HepG2 (cell line): ENCODE results near the gene SUSD6. TPM values are rescaled to one million over a fixed set of nuclear protein-coding genes. Genes with fewer than 3 reads are reported as not detected.

Source experiments
- ATAC-seq: fragments of 200-7000 bp; cut with Tn5 transposase; 3 replicates; pipeline ENCODE4 v1.9.1; 2020; ENCODE audit warnings: mild to moderate bottlenecking, moderate library complexity
- BruUV-seq: library from RNA; stranded (reverse); fragments of 400-500 nt; replicated peaks from 2 replicates; lab custom pipeline; 2021; lab: Mats Ljungman, UMichigan
- CTCF ChIA-PET: fragments of 300-600 bp; formaldehyde crosslinking; extraction: SDS; loops from one replicate; lab custom pipeline; 2021; ENCODE audit warnings: low total read pairs, inconsistent platforms, low intra/inter-chr PET ratio; lab: Yijun Ruan, JAX
- POLR2A ChIA-PET: fragments of 350-600 bp; sonication (Branson Sonifier 250); formaldehyde crosslinking; loops from one replicate; lab custom pipeline; 2020; ENCODE audit warnings: antibody characterized with exemption, inconsistent platforms; lab: Yijun Ruan, JAX
- DNase-seq: peaks from one replicate; pipeline ENCODE4 v3.0.0-alpha.2; 2015; ENCODE audit warnings: low spot score
- FAIRE-seq: peaks from 3 replicates; lab custom pipeline; 2011; peaks lifted over from hg19 to GRCh38; lab: Jason Lieb, UNC
- H2AFZ ChIP-seq: one replicate; pipeline ENCODE4 v1.6.1; 2011; ENCODE audit warnings: low read length, inconsistent platforms
- H3K27ac ChIP-seq: fragments of 300-600 bp; 3 replicates; pipeline ENCODE4 v1.8.0; 2011; ENCODE audit warnings: mixed run types, mild to moderate bottlenecking, mixed read lengths, low read length, inconsistent platforms; ENCODE audit not compliant: insufficient read depth; ENCODE audit errors: extremely low read length
- H3K27me3 ChIP-seq, 2 experiments: fragments of 200-600 bp in 1 of 2; 2 replicates in 1 of 2; 3 replicates in 1 of 2; pipeline versions ENCODE4 v1.6.0 to v1.8.0; 2011; ENCODE audit warnings: low read length in 2 of 2, mild to moderate bottlenecking in 2 of 2, moderate library complexity in 2 of 2, inconsistent platforms in 1 of 2; ENCODE audit not compliant: insufficient read depth in 2 of 2, control insufficient read depth in 1 of 2
- H3K36me3 ChIP-seq, 2 experiments: fragments of 200-600 bp in 1 of 2; replicated peaks in 1 of 2; 2 replicates in 1 of 2; 3 replicates in 1 of 2; pipeline versions ENCODE4 v1.5.1 to v1.8.0; 2011; ENCODE audit warnings: low read length in 2 of 2, inconsistent platforms in 1 of 2; ENCODE audit not compliant: insufficient read depth in 2 of 2, control insufficient read depth in 1 of 2
- H3K4me1 ChIP-seq: 2 replicates; pipeline ENCODE4 v1.5.1; 2012; ENCODE audit warnings: low read length, inconsistent platforms; ENCODE audit not compliant: insufficient read depth
- H3K4me2 ChIP-seq: 2 replicates; pipeline ENCODE4 v1.6.0; 2011; ENCODE audit warnings: low read depth, low read length, inconsistent platforms
- H3K4me3 ChIP-seq, 3 experiments: fragments of 200-600 bp in 1 of 3; sonication (generic), shearing (Covaris generic) in 1 of 3; replicated peaks in 1 of 3; 2 replicates each; pipeline ENCODE4 v1.5.1; 2011 to 2016; ENCODE audit warnings: low read length in 3 of 3, inconsistent platforms in 2 of 3, low read depth in 2 of 3, mild to moderate bottlenecking in 2 of 3, control low read depth in 1 of 3, mixed read lengths in 1 of 3; ENCODE audit not compliant: insufficient read depth in 1 of 3
- H3K79me2 ChIP-seq: one replicate; pipeline ENCODE4 v1.6.1; 2011; ENCODE audit warnings: low read length, inconsistent platforms; ENCODE audit not compliant: insufficient read depth
- H3K9ac ChIP-seq: 2 replicates; pipeline ENCODE4 v1.6.0; 2011; ENCODE audit warnings: mild to moderate bottlenecking, low read depth, low read length, inconsistent platforms; ENCODE audit not compliant: insufficient read depth
- H3K9me3 ChIP-seq: 2 replicates; pipeline ENCODE4 v1.5.1; 2012; ENCODE audit warnings: mild to moderate bottlenecking, low read length
- H4K20me1 ChIP-seq: 2 replicates; pipeline ENCODE4 v1.6.0; 2011; ENCODE audit warnings: inconsistent platforms, mild to moderate bottlenecking, low read length, moderate library complexity; ENCODE audit not compliant: insufficient read depth
- EHMT2 ChIP-seq: fragments of 200-600 bp; sonication (generic); IDR thresholded peaks from 2 replicates; pipeline ENCODE4 v1.7.0; 2017; ENCODE audit warnings: antibody characterized with exemption, low read depth, low read length, borderline replicate concordance
- NFIC ChIP-seq: IDR thresholded peaks from 2 replicates; pipeline ENCODE4 v1.6.1; 2012; ENCODE audit warnings: mild to moderate bottlenecking, low read length, inconsistent platforms
- RFX3 ChIP-seq: IDR thresholded peaks from 2 replicates; pipeline ENCODE4 v1.6.1; 2016; ENCODE audit warnings: missing biosample characterization, missing genetic modification reagents
- ZFP36L1 ChIP-seq: sonication (generic); formaldehyde crosslinking; IDR thresholded peaks from 2 replicates; pipeline ENCODE4 v1.8.0; 2022; ENCODE audit warnings: mild to moderate bottlenecking, missing genetic modification reagents, moderate library complexity
- ZNF547 ChIP-seq: sonication (generic); formaldehyde crosslinking; IDR thresholded peaks from 2 replicates; pipeline ENCODE4 v1.5.1; 2020; ENCODE audit warnings: mild to moderate bottlenecking, missing genetic modification reagents
- ZSCAN25 ChIP-seq: sonication (generic); formaldehyde crosslinking; IDR thresholded peaks from 2 replicates; pipeline ENCODE4 v1.8.0; 2022; ENCODE audit warnings: mild to moderate bottlenecking, missing genetic modification reagents
- ZSCAN9 ChIP-seq: IDR thresholded peaks from 2 replicates; pipeline ENCODE4 v1.6.1; 2016; ENCODE audit warnings: borderline replicate concordance
- WGBS: methylation state at CpG from one replicate; pipeline ENCODE4 v1.1.6; 2017; ENCODE audit warnings: low lambda C conversion rate; 5-methylcytosine and 5-hydroxymethylcytosine counted together
- in situ Hi-C: cut with HindIII; loops from 2 replicates; pipeline ENCODE4 v1.10.0; 2017; ENCODE audit warnings: low pct_unique_long_range_greater_than_20kb; ENCODE audit not compliant: extremely low pct_ligation_motif_present
- intact Hi-C: fragments of 100-400 bp; cut with micrococcal nuclease; formaldehyde crosslinking; loops from one replicate; pipeline ENCODE4 v1.10.0; 2022; ENCODE audit not compliant: unreplicated experiment
- polyA plus RNA-seq, 8 experiments: library from polyadenylated mRNA; depleted of rRNA in 3 of 8; stranded (reverse) in 7 of 8; unstranded in 1 of 8; fragments of >200 nt; fragmentation: Illumina TruSeq in 4 of 8; extraction: Trizol in 4 of 8; gene quantifications; 2 replicates each; pipeline versions ENCODE4 v1.2.1 to v1.2.3, GENCODE V29; 2011 to 2016; ENCODE audit warnings: low read depth in 4 of 8, missing spikeins in 1 of 8, mixed read lengths in 1 of 8; ENCODE audit not compliant: insufficient read depth in 1 of 8
- total RNA-seq, 5 experiments: library from RNA; depleted of rRNA; stranded (reverse); fragments of >200 nt; fragmentation: Illumina TruSeq; extraction: Trizol; gene quantifications; 2 replicates each; pipeline ENCODE4 v1.2.3, GENCODE V29; 2016; ENCODE audit warnings: low read depth in 1 of 5
- TF ChIP-seq, protein P1 (sequence below), 2 experiments: fragments of 450-650 bp in 1 of 2; sonication (generic) in 1 of 2; formaldehyde crosslinking in 1 of 2; IDR thresholded peaks; 2 replicates each; pipeline versions ENCODE4 v1.6.1 to v1.8.0; 2016 to 2022; ENCODE audit warnings: antibody characterized with exemption in 1 of 2, mild to moderate bottlenecking in 1 of 2, missing genetic modification reagents in 1 of 2
- TF ChIP-seq, protein P2 (sequence below): IDR thresholded peaks from 2 replicates; pipeline ENCODE4 v1.6.1; 2018; ENCODE audit warnings: missing genetic modification reagents, mild to moderate bottlenecking, missing compliant biosample characterization
- TF ChIP-seq, protein P3 (sequence below): sonication (generic); formaldehyde crosslinking; IDR thresholded peaks from 2 replicates; pipeline ENCODE4 v1.4.0; 2020; ENCODE audit warnings: mild to moderate bottlenecking, missing genetic modification reagents
- TF ChIP-seq, protein P4 (sequence below): IDR thresholded peaks from 2 replicates; pipeline ENCODE4 v1.6.1; 2016; ENCODE audit warnings: control low read depth

SUSD6 gene
- total and polyA plus RNA-seq, 2 of the 13 experiments (the other 11 are each of a cell fraction or from before 2014, with no cell fraction given), result 7.2 to 7.4 TPM

DNA sequence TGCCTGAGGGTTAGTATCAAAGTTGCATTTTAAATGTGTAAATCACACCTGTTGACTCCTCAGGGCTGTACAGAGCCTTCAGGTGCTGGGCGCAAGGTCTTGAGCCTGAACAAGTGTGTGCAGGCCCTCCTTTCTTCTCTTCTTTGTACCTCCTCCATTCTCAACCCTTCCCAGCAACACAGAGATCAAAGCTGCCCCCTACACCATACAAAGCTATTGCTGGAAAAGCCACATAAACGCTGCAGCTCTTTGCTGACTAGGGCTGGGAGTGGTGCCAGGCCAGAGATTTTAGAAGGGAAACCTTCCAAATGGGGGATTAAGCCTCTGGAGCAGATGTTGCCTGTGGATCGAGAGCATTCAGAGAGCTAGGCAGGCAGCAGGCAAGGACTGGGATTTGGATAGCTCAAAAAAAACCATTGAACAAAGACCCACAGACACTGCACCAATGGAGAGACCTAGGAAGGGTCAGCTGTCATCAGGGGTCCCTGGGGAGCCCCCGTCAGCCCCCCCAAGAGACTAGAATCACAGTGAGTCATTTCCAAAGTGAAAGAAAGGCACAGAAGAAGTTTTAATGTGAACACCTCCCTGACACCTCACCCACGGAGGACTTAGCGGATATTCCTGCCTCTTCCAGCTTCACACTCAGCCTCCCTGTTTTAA lies 18.2 kb upstream of the SUSD6 start:
- 43% methylated on average over 6 of the region's 6 CpGs for WGBS
- CTCF ChIA-PET, result no interaction called here
- no TSS peak for BruUV-seq
- TF ChIP-seq NFIC (no peak), EHMT2 (no peak), ZSCAN9 (CRISPR knock-in tag) (no peak), ZFP36L1 (no peak), RFX3 (CRISPR knock-in tag) (no peak), ZNF547 (CRISPR knock-in tag) (no peak), ZSCAN25 (CRISPR knock-in tag) (no peak)
- TF ChIP-seq, protein P1, sequence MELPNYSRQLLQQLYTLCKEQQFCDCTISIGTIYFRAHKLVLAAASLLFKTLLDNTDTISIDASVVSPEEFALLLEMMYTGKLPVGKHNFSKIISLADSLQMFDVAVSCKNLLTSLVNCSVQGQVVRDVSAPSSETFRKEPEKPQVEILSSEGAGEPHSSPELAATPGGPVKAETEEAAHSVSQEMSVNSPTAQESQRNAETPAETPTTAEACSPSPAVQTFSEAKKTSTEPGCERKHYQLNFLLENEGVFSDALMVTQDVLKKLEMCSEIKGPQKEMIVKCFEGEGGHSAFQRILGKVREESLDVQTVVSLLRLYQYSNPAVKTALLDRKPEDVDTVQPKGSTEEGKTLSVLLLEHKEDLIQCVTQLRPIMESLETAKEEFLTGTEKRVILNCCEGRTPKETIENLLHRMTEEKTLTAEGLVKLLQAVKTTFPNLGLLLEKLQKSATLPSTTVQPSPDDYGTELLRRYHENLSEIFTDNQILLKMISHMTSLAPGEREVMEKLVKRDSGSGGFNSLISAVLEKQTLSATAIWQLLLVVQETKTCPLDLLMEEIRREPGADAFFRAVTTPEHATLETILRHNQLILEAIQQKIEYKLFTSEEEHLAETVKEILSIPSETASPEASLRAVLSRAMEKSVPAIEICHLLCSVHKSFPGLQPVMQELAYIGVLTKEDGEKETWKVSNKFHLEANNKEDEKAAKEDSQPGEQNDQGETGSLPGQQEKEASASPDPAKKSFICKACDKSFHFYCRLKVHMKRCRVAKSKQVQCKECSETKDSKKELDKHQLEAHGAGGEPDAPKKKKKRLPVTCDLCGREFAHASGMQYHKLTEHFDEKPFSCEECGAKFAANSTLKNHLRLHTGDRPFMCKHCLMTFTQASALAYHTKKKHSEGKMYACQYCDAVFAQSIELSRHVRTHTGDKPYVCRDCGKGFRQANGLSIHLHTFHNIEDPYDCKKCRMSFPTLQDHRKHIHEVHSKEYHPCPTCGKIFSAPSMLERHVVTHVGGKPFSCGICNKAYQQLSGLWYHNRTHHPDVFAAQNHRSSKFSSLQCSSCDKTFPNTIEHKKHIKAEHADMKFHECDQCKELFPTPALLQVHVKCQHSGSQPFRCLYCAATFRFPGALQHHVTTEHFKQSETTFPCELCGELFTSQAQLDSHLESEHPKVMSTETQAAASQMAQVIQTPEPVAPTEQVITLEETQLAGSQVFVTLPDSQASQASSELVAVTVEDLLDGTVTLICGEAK (IDR thresholded peaks at IDR 0.05), result no peak
- TF ChIP-seq, protein P1 (CRISPR knock-in tag; IDR thresholded peaks at IDR 0.05), result no peak
- TF ChIP-seq, protein P2, sequence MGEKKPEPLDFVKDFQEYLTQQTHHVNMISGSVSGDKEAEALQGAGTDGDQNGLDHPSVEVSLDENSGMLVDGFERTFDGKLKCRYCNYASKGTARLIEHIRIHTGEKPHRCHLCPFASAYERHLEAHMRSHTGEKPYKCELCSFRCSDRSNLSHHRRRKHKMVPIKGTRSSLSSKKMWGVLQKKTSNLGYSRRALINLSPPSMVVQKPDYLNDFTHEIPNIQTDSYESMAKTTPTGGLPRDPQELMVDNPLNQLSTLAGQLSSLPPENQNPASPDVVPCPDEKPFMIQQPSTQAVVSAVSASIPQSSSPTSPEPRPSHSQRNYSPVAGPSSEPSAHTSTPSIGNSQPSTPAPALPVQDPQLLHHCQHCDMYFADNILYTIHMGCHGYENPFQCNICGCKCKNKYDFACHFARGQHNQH, result no peak
- TF ChIP-seq, protein P3, sequence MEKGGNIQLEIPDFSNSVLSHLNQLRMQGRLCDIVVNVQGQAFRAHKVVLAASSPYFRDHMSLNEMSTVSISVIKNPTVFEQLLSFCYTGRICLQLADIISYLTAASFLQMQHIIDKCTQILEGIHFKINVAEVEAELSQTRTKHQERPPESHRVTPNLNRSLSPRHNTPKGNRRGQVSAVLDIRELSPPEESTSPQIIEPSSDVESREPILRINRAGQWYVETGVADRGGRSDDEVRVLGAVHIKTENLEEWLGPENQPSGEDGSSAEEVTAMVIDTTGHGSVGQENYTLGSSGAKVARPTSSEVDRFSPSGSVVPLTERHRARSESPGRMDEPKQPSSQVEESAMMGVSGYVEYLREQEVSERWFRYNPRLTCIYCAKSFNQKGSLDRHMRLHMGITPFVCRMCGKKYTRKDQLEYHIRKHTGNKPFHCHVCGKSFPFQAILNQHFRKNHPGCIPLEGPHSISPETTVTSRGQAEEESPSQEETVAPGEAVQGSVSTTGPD (CRISPR knock-in tag), result no peak
- TF ChIP-seq, protein P4, sequence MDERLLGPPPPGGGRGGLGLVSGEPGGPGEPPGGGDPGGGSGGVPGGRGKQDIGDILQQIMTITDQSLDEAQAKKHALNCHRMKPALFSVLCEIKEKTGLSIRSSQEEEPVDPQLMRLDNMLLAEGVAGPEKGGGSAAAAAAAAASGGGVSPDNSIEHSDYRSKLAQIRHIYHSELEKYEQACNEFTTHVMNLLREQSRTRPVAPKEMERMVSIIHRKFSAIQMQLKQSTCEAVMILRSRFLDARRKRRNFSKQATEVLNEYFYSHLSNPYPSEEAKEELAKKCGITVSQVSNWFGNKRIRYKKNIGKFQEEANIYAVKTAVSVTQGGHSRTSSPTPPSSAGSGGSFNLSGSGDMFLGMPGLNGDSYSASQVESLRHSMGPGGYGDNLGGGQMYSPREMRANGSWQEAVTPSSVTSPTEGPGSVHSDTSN, result no peak

More for the DNA sequence above, 18.2 kb upstream of the SUSD6 start:
- in situ Hi-C loops, result loop anchor here (25.0 kb wide), 2 partner anchors 419 to 719 kb away; no protein-coding TSS in a partner anchor
- peaks cover 0 to 1% of the 10 kb centered on the region in 2 experiments; a peak in 1 of 5 replicates for H3K27me3 ChIP-seq
- FAIRE-seq (no peak), DNase-seq (no peak), ATAC-seq (no peak)
- intact Hi-C loops, result no loop called here
- H3K4me2 ChIP-seq, result no peak overlapping the region
- no peak overlapping the region for H3K27ac ChIP-seq
- no peak overlapping the region for H3K4me3 ChIP-seq
- no peaks in the 10 kb centered on the region for H3K79me2 ChIP-seq
- H3K9ac ChIP-seq, result no peak overlapping the region
- no peaks in the 10 kb centered on the region for H3K36me3 ChIP-seq
- POLR2A ChIA-PET, result no interaction called here
- H2AFZ ChIP-seq, result no peak overlapping the region
- H3K9me3 ChIP-seq, result no peaks in the 10 kb centered on the region
- H3K4me1 ChIP-seq, result no peaks in the 10 kb centered on the region
- H4K20me1 ChIP-seq, result no peaks in the 10 kb centered on the region
